ENCODE results near the gene RIMBP2. TPM values are rescaled to one million over a fixed set of nuclear protein-coding genes. Genes with fewer than 3 reads are reported as not detected.
"Not testable (repeated sequence)": the region's sequence is repeated elsewhere in the genome, so short reads cannot be mapped to it uniquely, and the experiment has no call there.

Gene RIMBP2
- total and polyA plus RNA-seq, 9 of the 15 experiments (the other 6 are each of a cell fraction or from before 2014, with no cell fraction given): not detected

- peak; percentile 20 for TF ChIP-seq TAF9B (IDR thresholded peaks at IDR 0.05; ENCODE audit: partially characterized antibody)
- TF ChIP-seq JUNB (CRISPR knock-in tag; conservative IDR thresholded peaks at IDR 0.05): peak; percentile 92
- TF ChIP-seq, protein P1, sequence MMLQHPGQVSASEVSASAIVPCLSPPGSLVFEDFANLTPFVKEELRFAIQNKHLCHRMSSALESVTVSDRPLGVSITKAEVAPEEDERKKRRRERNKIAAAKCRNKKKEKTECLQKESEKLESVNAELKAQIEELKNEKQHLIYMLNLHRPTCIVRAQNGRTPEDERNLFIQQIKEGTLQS (IDR thresholded peaks at IDR 0.05): peak; percentile 99
- TF ChIP-seq, protein P1 (CRISPR knock-in tag; conservative IDR thresholded peaks at IDR 0.05): not testable (repeated sequence)
- TF ChIP-seq NCOA1 (IDR thresholded peaks at IDR 0.05; ENCODE audit: low read depth): peak; percentile 82
- TF ChIP-seq CEBPG (CRISPR knock-in tag; IDR thresholded peaks at IDR 0.05): peak; percentile 84
- peak; percentile 88 to 89 for TF ChIP-seq CEBPG (tag; conservative IDR thresholded peaks at IDR 0.05 in 1 of 2, IDR thresholded peaks at IDR 0.05 in 1 of 2)
- not testable (repeated sequence) for TF ChIP-seq ATF1 (CRISPR knock-in tag; IDR thresholded peaks at IDR 0.05)
- peak; percentile 83 for TF ChIP-seq ATF1 (tag; IDR thresholded peaks at IDR 0.05)
These were observed 131.6 kb downstream of the RIMBP2 start (continued) for GRCh38 chr12:130584475-130584874.

- in situ Hi-C loops (cut with MboI) (no loop called here), intact Hi-C loops (cut with micrococcal nuclease) (no loop called here)
- DNase-seq (ENCODE audit: extremely low read depth in 1 of 4, low spot score in 3 of 4) (no peak), FAIRE-seq (no peak), ATAC-seq (no peak)
- ChIA-PET CTCF (ENCODE audit: low intra/inter-chr PET ratio) (no interaction called here), POLR2A (no interaction called here)
- no peak overlapping the region for H3K4me3 ChIP-seq
- H3K27me3 ChIP-seq (ENCODE audit: control insufficient read depth in 2 of 2, insufficient read depth in 2 of 2, low read length in 2 of 2): no peaks in the 10 kb centered on the region; a peak in 2 of 5 replicates
- WGBS (ENCODE audit: insufficient coverage, low coverage, missing lambda C conversion rate): 0% methylated on average over 3 of the region's 4 CpGs
- H3K9me3 ChIP-seq (replicated peaks; ENCODE audit: control insufficient read depth, insufficient read depth, low read depth, low read length): no peaks in the 10 kb centered on the region
- no peak overlapping the region for H3K9ac ChIP-seq (ENCODE audit: insufficient read depth in 1 of 2, low read depth in 2 of 2, low read length in 2 of 2)
- no peak overlapping the region for H3K4me2 ChIP-seq (ENCODE audit: insufficient read depth, low read length)
- no TSS peak for BruUV-seq (replicated peaks)
- TF ChIP-seq ELF4 (CRISPR knock-in tag; IDR thresholded peaks at IDR 0.05) (0 out of 2 replicates have a peak, but pooled peaks have one; percentile 11), SMARCA4 (IDR thresholded peaks at IDR 0.05) (no peak), SIN3A (IDR thresholded peaks at IDR 0.05; ENCODE audit: borderline replicate concordance in 2 of 2, control insufficient read depth in 1 of 2, low read depth in 2 of 2, low read length in 2 of 2) (no peak), ATF1 (CRISPR knock-in tag; IDR thresholded peaks at IDR 0.05) (no peak), ATF1 (tag; IDR thresholded peaks at IDR 0.05) (peak; percentile 6; the same call in 1 of the 2 replicates), TSC22D4 (tag; IDR thresholded peaks at IDR 0.05) (0 out of 2 replicates have a peak, but pooled peaks have one; percentile 45), CREB1 (IDR thresholded peaks at IDR 0.05) (no peak), CREB1 (CRISPR knock-in tag; IDR thresholded peaks at IDR 0.05) (peak; percentile 57; the same call in 1 of the 2 replicates), JUNB (CRISPR knock-in tag; conservative IDR thresholded peaks at IDR 0.05) (peak; percentile 55; the same call in 1 of the 2 replicates), NCOA1 (IDR thresholded peaks at IDR 0.05; ENCODE audit: low read depth) (peak; percentile 22; the same call in 1 of the 2 replicates), ETS2 (tag; IDR thresholded peaks at IDR 0.05; ENCODE audit: borderline replicate concordance, poor library complexity, severe bottlenecking) (no peak)
- H3K27ac ChIP-seq (ENCODE audit: extremely low read depth, low read depth, low read length): no peak overlapping the region
- H3K36me3 ChIP-seq (ENCODE audit: control insufficient read depth, insufficient read depth, low read length): no peaks in the 10 kb centered on the region
- H3K79me2 ChIP-seq (ENCODE audit: control insufficient read depth, insufficient read depth, low read length): no peaks in the 10 kb centered on the region
- H4K20me1 ChIP-seq (replicated peaks; ENCODE audit: control insufficient read depth, insufficient read depth, low read length): no peaks in the 10 kb centered on the region
- H3K4me1 ChIP-seq (replicated peaks in 1 of 2; ENCODE audit: control insufficient read depth in 2 of 2, insufficient read depth in 2 of 2, low read length in 2 of 2): no peaks in the 10 kb centered on the region
- H2AFZ ChIP-seq (ENCODE audit: low read depth, low read length): no peak overlapping the region
- H3K9me1 ChIP-seq (ENCODE audit: control insufficient read depth, insufficient read depth, low read length): no peaks in the 10 kb centered on the region
These were observed 132.3 kb downstream of the RIMBP2 start for GRCh38 chr12:130583800-130584199.

All from K562 (cell line).